NCI-H2029 (cell line): ENCODE results near the gene ANTXR1.

Source experiments
- DNase-seq: peaks from one replicate; lab custom pipeline; 2025; lab: John Stamatoyannopoulos, UW

The ANTXR1 gene

GRCh38 chr2:69007169-69007568 is 5.8 kb upstream of the ANTXR1 start:
- DNase-seq, result no peak

GRCh38 chr2:69007603-69008002 is 5.4 kb upstream of the ANTXR1 start:
- DNase-seq, result no peak

- DNase-seq, result no peak
Observed at GRCh38 chr2:69010437-69011194, 2.4 kb upstream of the ANTXR1 start.

DNA sequence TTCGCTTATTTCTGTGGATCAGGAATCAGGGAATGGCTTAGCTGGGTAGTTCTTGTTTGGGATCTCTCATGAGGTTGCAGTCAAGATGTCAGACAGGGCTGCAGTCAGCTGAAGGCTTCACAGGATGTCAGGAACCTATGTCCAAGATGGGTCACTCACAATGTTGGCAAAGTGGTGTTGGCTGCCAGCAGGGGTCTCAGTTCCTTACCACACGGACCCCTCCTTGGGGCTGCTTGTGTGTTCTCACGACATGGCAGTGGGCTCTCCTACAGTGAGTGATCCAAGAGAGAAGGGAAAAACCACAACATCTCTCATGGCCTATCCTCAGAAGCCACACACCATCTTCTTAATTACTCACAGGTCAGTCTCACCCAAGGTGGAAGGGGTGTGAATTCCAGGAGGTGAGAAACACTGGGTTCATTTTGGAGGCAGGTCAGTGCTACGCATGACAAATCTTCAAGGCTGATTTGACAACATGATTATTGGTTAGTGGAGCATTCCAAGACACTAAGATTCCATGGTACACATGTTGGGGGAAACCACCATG is 1.3 kb upstream of the ANTXR1 start:
- DNase-seq, result no peak

DNA sequence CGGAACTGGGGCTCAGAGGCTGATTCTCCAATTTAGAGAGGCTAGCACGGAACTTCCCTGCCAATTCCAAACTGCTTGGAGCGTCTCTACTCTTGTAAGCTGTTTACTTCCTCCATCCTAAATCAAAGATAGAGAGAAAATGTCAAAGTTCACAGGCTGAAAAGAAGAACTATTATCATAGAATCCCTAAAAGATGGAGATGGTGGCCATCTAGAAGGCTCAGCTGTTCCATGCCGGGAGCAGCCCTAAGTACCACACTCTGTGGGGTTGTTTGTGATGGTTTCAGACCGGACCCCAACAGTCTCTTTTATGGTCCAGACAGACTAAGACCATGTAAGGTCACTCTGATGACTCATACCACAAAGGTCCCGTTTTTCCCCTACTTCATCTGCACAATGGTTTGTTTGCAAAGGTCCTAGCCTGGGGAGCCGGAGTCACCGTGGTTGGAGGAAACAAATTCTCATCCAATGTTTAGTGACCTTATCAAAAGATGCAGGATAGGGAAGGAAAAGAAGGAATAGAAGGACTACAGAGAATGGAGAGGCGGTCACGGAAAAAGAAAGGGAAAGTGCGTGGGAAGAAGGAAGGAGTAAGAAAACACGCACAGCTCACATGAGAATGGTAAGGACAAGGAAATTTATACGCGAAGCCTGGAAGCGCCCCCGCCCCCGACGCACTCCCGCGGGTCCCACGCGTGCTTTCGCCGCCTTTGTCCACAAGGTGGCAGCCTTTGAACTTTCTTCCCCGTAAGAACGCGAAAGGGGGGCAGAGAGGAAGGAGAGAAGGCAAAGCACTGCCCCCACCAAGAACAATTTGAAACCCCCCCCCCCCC is 453 bp upstream of the ANTXR1 start:
- peak; percentile 25 for DNase-seq

DNA sequence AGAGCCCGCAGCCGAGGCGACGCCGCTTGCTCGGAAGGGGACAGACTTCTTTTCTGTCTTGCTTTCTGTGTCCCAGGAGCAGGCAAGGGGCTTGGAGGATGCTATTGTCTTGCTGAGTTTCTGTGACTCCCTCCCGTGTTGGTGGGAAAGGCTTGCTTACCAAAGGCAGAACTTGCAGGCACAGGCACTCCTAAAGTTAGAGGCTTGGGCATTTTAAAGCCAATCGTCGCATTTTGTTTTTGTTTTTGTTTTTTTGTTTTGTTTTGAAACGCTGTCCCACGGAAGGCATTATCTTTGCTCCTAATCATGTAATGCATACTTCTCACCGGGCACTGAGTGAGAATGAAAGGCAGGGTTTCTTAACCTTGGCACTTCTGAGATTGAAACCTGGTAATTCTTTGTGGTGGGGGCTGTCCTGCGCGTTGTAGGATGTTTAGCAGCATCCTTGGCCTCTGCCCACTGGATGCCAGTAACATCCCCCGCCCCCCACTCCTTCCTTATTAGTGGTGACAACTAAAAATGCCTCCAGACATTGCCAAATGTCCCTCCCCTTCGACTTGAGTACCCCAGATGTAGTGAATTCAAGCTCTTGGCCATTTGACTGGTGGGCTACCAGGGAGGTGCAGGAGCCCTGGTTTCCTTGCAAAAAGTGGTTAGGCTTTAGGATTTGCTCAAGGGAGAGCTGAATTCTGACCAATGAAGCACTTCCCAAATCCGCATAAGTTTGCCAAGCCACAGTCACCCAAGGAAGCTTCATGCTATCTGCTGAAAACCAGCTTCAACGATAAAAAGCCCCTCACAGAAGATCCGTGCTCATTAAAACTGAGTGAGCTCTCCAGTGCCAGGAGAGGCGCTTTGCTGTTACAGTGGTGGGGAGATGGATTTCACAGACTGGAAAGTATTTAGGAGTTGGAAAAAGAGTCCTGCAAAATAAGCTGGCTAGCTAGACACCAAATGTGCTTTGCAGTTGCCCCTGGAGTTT is 1.2 kb downstream of the ANTXR1 start:
- DNase-seq, result no peak

GRCh38 chr2:69017080-69017479 is 4.1 kb downstream of the ANTXR1 start:
- DNase-seq, result no peak

DNA sequence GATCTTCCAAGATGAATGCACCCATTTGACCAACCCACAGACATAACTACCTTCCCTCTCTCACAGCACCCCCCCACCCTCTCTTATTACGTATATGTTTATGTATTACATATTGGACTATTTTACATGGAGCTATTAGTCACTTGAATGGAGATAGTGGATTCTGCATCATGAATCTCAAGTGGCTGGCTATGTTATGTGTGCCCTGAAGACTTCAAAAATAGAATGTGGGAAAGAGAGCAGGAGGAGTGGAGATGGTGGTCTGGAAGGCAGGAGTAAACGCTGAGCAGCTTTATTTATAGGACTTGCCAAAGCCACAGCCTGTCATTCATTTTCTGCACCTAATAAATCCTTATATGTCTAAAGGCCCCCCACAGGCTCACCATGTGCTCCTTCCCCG is 4.9 kb downstream of the ANTXR1 start:
- DNase-seq, result no peak

GRCh38 chr2:69018678-69019095 is 5.7 kb downstream of the ANTXR1 start:
- no peak for DNase-seq

GRCh38 chr2:69020496-69021426 is 7.8 kb downstream of the ANTXR1 start:
- DNase-seq, result no peak

GRCh38 chr2:69021727-69022126 is 8.7 kb downstream of the ANTXR1 start:
- DNase-seq, result no peak

DNA sequence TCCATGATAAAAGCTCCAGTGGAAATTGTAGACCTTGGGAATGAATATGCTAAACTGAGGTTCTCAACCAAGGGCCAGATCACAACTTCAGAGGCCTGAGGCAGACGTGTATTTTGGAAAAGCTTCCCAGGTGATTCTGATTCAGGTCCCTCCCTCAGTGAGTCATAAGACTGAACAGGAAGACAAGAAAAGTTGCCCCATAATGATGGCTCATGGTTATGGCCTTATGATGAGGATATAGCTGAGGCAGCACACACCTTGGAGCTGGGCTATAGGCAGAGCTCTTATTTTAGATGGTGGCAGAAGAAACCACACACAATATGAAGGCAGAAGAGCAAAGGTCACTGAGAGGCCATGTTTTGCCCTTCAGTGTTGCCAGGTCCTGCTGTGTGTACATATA is 9.6 kb downstream of the ANTXR1 start:
- no peak for DNase-seq

- DNase-seq, result no peak
Observed at GRCh38 chr2:69023236-69023635, 10.3 kb downstream of the ANTXR1 start.

DNA sequence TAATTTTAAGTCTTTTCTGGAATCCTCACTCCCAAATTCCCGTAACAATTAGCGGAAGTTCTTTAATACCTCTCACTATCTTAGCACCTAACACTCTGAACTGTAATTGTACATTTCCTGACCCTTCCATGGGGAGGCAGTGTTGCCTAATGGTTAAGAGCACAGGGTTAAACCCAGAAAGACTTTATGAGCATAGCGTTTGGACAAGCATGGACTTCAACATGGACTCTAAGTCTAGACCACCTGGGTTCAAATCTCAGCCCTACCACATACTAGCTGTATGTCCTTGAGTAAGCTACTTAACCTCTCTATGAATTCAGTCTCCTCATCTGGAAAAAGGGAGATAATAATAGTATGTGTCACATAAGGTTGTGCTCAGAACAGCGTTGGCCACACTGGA is 13.0 kb downstream of the ANTXR1 start:
- peak; percentile 14 for DNase-seq

DNA sequence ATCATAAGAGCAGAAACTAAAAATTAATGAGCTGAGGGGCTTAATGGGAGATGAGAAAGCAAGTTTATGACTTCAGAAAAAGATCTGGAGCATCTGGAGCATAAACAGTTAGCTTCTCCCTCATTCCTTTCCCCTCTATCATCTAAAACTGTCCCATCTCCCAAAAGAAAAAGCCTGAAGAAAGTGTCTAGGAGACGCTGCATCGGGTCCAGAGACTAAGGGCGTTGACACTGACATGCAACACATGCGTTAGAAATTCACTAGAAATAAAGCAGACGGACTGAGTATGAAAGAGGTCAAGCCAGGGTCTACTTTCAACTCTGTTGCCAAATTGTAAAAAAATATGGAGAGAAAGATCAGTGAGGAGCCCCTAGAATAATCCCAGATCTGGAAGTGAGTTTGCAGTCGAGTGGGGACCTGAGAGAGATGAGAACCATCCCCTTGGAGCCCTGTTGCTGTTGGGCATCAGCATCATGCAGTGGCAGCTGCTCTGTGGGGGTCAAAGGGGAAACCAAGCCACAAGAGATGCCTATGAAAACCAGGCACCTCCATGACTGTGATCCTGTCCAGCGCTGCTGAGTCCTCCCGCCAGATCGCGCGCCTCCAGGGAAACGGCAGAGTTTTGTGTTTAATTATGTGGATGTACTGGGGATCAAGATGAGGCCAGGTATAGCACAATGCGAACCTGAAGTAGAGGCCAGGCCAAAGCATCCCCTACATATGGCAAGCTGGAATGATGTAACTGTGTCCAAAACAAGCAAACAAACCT is 13.9 kb downstream of the ANTXR1 start:
- DNase-seq, result no peak

- DNase-seq, result no peak
Observed at GRCh38 chr2:69030800-69031428, 17.9 kb downstream of the ANTXR1 start.

DNA sequence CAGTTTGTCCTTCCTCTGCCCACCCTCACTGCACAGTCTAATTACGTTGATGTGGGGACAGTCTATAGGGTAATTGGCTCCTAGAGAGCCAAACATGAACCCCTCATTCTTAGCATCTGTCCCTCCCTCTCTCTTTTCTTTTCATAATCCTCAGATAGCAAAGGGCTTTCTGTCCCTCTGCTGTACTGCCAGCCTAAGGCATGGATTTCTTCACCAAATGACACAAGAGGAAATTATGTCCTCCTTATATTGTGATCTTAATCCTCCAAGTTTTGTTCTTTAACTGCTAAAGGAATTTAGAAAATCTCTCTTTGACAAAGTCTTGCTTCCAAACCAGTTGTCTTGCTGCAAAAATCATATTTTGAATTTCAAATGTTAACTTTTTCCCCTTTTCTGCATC is 18.5 kb downstream of the ANTXR1 start:
- no peak for DNase-seq

DNA sequence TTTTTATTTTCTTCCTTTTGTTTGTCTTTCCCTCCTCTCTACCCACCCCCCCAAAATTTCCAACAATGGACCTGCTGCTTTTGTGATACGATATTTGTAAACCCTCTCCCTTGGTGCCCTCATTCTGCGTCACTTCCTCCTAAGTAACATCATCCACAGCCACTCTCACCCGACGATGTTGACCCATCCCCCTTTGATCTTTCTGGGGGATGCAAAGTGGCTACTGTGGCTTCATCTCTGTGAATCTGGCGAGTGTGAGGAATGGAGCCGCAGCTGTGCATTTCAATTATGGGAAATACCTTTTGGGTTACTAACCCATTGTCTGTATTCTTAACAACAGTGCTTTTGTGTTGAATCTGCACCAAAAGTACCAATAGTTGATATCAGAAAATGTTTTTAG is 19.4 kb downstream of the ANTXR1 start:
- DNase-seq, result no peak

GRCh38 chr2:69033461-69034095 is 20.6 kb downstream of the ANTXR1 start:
- DNase-seq, result no peak
